Embryonic facial prominence (tissue), 1 donor: ENCODE measurements around the gene FADS3.
"Not testable (repeated sequence)": the region's sequence is repeated elsewhere in the genome, so short reads cannot be mapped to it uniquely, and the experiment has no call there.

Experiments used
- DNase-seq: peaks from one replicate; pipeline ENCODE4 v3.0.0-alpha.2; 2016; ENCODE audit errors: extremely low spot score

The FADS3 gene

GRCh38 chr11:61898247-61898582, 6.9 kb upstream of the FADS3 start:
- DNase-seq: no peak

- DNase-seq: no peak
These were observed 6.3 kb upstream of the FADS3 start for GRCh38 chr11:61897387-61898246.

DNA sequence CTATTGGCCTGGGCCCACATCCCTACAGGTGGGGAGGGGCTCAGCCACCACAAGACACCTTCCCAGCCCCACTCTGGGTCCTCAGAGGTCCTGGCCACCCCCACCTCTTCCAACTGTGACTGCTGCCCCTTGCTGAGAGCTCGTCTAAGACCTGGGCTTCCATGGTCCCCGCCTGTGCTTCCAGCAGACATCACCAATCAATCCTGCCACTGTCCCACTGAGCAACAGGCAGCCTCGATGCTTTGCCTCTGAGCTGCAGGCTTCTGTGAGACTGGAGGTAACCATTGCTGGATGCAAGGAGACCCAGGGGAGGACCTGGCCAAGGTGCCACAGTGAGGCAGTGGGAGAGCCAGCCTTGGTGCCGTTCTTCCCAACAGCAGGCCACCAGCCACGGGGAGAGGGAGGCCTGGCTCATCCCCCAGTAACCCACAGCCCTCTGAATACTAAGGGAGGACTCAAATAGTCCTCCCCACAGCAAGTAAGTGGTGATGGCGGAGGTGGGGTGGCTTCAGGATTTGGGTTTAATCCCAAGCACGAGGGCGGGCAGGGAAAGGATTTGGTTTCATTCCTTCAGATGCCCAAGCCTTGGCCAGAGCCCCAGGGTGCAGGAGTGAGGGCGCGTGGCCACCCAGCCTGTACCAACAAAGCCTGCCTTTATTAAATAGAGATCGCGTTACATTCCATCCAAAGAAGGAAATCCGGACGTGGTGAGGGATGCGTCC, 5.5 kb upstream of the FADS3 start:
- DNase-seq: no peak

DNA sequence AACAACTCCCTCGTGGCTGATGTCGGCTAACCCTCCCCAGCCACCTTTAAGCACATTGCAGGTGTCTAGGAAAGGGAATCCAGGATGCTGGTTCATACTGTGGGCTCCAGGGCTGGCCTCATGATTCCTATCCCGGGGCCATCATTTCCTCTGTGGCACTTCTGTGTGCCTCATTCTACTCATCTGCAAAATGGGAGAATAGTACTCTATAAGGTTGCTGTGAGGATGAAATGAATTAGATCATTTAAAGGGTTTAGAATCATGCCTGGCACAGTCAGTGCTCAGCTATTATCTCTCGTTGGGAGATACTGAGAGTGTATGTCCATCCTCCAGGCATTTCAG, 4.3 kb upstream of the FADS3 start:
- no peak for DNase-seq

DNA sequence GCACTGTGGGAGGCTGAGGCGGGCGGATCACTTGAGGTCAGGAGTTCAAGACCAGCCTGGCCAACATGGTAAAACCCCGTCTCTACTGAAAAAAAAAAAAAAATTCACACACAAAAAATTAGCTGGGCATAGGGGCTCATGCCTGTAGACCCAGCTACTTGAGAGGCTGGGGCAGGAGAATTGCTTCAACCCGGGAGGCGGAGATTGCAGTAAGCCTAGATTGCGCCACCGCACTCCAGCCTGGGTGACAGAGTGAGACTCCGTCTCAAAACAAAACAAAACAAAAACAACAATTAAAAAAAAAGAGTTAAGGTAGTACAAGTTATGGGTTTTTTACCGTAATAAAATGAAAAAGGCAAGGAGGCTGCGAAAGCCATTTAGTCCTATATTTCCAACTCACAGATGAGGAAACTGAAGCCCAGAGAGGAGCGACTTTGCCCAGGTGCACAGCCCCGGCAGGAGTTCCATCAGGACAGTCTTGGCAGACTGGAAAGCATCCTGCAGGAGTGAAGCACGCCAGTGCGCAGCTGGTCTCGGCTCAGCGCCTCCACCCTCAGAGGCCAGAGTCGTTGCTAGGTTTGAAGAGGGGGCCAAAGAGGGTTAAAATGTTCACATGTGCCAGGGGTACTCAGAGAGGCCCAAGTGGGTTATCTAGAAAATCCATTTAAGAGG, 3.8 kb upstream of the FADS3 start:
- DNase-seq: no peak

- DNase-seq: no peak
These were observed 2.6 kb upstream of the FADS3 start for GRCh38 chr11:61893981-61894380.

DNA sequence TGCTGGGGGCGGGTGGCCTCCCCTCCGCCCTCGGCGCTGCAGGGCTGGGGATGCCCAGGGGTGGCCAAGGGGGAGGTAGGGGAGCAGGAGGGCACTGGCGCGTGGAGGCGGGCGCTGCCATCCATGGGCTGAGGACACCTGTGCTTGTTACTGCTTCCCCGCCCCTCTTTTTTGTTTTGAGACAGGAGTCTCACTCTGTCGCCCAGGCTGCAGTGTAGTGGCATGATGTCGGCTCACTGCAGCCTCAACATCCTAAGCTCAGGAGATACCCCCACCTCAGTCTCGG, 683 bp upstream of the FADS3 start:
- DNase-seq: no peak

- no peak for DNase-seq
These were observed 615 bp downstream of the FADS3 start for GRCh38 chr11:61890529-61891330.

- no peak for DNase-seq
These were observed 1.5 kb downstream of the FADS3 start for GRCh38 chr11:61889831-61890230.

- no peak for DNase-seq
These were observed 2.8 kb downstream of the FADS3 start for GRCh38 chr11:61888590-61888989.

DNA sequence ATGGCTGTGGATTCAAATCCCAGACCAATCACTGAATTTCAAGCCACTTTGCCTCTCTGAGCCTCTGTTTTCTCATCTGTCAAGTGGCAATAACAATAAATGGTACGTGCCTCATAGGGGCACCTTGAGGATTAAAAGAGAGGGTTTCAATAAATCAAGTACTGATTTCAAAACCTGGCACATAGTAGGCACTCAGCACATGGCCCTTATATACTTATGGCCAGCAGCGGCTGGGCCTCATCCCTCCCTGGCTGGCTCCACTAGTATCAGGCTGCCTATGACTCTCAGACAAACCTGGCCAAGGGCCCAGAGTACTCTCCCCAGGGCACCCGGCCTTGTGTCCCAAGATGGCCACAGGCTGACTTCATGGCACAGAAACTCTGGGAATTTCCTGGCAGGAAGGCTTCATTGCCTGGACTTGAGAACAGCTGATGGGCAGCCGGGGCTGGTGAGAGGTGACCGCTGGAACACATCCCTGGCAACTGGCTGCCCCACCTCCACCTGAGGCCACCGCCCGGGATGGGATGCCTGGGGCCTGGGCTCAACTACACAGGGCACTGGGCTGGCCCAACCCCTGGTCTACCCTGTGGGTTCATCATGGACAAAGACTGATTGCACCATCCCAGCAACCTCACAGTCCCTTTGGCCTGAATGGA, 3.4 kb downstream of the FADS3 start:
- DNase-seq: no peak

- no peak for DNase-seq
These were observed 4.7 kb downstream of the FADS3 start for GRCh38 chr11:61886643-61887042.

DNA sequence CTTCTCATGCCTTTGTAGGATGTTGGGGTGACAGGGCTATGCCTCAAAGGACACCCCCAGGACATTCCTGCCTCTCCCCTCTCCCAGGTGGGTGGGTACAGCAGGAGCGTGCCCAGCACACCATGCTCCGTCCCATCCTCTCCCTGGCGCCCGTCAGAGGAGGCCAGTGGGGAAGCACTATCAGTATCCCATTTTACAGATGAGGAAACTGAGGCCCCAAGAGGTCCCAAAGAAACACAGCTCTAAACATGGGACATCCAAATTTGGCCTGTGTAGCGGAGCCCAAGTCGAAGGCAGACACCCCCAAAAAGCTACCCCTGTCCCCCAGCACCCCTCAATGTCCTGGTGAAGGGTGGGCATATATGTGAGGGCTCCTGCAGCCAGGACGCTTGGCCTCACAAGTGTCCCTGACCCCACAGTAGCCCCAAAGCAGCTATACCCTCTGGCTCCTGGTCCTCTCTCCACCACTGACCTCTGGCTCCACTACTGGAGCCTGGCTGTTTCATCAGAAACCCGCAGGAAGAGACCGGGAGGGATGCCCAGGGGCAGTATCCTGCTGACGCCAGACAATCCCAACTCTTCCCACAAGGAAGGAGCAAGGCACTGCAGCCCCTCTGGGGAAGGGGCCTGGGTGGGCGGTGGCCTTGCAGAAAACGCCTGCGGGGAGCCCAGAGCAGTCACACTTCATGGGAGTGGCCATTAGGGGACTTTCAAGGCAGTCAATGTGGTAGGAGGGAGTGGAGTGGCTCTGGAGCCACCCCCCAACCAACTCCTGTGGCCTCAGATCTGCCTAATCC, 5.4 kb downstream of the FADS3 start:
- DNase-seq: no peak

- no peak for DNase-seq
These were observed 6.1 kb downstream of the FADS3 start for GRCh38 chr11:61885166-61885778.

DNA sequence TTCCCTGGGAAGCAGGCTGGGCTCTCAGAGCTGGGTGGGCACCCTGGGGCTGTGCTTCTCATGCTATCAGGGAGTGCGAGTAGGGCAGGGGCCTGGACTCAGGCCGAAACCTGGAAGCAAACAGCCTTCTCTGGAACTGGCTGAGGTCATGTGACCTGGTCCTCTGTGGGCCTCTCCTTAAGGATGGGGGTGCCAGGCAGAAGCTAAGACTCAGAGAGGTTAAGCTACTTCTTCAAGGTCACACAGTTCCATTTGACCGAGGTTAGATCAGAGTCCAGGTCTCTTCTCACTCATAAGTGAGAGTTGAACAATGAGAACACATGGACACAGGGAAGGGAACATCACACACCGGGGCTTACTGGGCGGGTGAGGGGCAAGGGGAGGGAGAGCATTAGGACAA, 7.4 kb downstream of the FADS3 start:
- no peak for DNase-seq

- DNase-seq: no peak
These were observed 8.0 kb downstream of the FADS3 start for GRCh38 chr11:61883327-61883726.

DNA sequence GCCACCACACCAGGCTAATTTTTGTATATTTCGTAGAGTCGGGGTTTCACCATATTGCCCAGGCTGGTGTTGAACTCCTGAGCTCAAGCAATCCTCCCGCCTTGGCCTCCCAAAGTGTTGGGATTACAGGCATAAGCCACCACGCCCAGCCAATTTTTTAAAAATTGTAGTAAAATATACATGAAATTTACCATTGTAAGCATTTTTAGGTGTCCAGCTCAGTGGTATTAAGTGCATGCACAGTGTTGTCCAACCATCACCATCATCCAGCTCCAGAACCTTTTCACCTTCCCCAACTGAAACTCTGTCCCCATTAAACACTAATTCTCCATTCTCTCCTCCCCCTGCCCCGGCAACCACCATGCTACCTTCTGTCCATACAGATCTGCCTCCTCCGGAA, 8.5 kb downstream of the FADS3 start:
- DNase-seq: no peak

DNA sequence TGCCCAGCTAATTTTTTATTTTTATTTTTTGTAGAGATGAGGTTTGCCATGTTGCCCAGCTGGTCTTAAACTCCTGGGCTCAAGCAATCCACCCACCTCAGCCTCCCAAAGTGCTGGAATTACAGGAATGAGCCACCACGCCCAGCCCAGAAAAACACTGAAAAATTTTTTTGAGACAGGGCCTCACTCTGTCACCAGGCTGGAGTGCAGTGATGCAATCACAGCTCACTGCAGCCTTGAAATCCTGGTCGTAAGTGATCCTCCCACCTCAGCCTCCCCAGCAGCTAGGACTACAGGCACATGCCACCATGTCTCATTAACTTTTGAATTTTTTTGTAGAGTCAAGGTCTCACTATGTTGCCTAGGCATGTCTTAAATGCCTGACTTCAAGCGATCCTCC, 9.1 kb downstream of the FADS3 start:
- DNase-seq: not testable (repeated sequence)

DNA sequence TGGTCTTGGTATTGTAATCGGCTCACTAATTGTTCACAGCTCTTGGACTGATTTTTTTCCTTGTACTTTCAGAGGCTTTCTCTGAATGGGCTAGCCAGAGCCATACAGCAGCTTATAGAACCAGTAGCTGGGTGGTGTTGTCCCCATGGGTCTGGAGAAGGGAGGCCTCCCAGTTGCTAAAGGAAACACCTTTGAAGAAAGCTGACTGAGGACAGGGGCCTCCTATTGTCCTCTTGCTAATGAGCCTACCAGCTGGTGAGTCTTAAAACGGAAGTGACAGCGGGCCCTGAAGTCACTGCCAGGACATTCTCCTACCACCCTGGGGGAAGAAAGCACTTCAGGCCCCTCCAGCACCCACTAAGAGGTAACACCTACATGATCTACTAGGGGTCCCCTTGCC, 9.9 kb downstream of the FADS3 start:
- no peak for DNase-seq

- no peak for DNase-seq
These were observed 10.9 kb downstream of the FADS3 start for GRCh38 chr11:61880454-61880853.

GRCh38 chr11:61880031-61880430, 11.3 kb downstream of the FADS3 start:
- no peak for DNase-seq
